Loucy (cell line): ENCODE results near the gene CNOT11.
A peak's percentile ranks its signal among the peaks of the same experiment; 100 is the strongest.

Experiments
- H2AFZ ChIP-seq: fragments of 200-600 bp; sonication (generic); 2 replicates; pipeline ENCODE4 v1.6.0; 2016; ENCODE audit warnings: antibody characterized with exemption, mild to moderate bottlenecking, low read length, moderate library complexity
- H3F3A ChIP-seq: fragments of 200-600 bp; 2 replicates; pipeline ENCODE4 v1.6.0; 2016; ENCODE audit warnings: antibody characterized with exemption, low read depth, mild to moderate bottlenecking
- H3K27me3 ChIP-seq: fragments of 200-600 bp; sonication (generic); 2 replicates; pipeline ENCODE4 v1.6.1; 2014; ENCODE audit warnings: low read length, mild to moderate bottlenecking; ENCODE audit not compliant: insufficient read depth, poor library complexity, severe bottlenecking
- H3K36me3 ChIP-seq: fragments of 200-600 bp; sonication (generic); 2 replicates; pipeline ENCODE4 v1.6.1; 2016; ENCODE audit warnings: low read length; ENCODE audit not compliant: insufficient read depth
- H3K4me1 ChIP-seq: fragments of 200-600 bp; sonication (generic); 2 replicates; pipeline ENCODE4 v1.5.1; 2014; ENCODE audit warnings: low read length, mild to moderate bottlenecking; ENCODE audit not compliant: insufficient read depth, poor library complexity, severe bottlenecking
- H3K4me2 ChIP-seq: fragments of 200-600 bp; sonication (generic); 2 replicates; pipeline ENCODE4 v1.6.0; 2014; ENCODE audit warnings: antibody characterized with exemption, low read length, low read depth, mild to moderate bottlenecking; ENCODE audit not compliant: poor library complexity, severe bottlenecking
- H3K4me3 ChIP-seq: fragments of 200-600 bp; sonication (generic); 2 replicates; pipeline ENCODE4 v1.5.1; 2014; ENCODE audit warnings: low read length, mild to moderate bottlenecking, mixed read lengths; ENCODE audit not compliant: poor library complexity, severe bottlenecking
- H3K79me2 ChIP-seq: fragments of 200-600 bp; sonication (generic); 2 replicates; pipeline ENCODE4 v1.6.1; 2014; ENCODE audit warnings: low read length; ENCODE audit not compliant: insufficient read depth
- H3K9ac ChIP-seq: fragments of 200-600 bp; sonication (generic); 2 replicates; pipeline ENCODE4 v1.6.0; 2014; ENCODE audit warnings: mild to moderate bottlenecking, low read depth, low read length, moderate library complexity; ENCODE audit not compliant: poor library complexity, severe bottlenecking
- H3K9me2 ChIP-seq: fragments of 200-600 bp; sonication (generic); replicated peaks from 2 replicates; pipeline ENCODE4 v1.6.1; 2016; ENCODE audit warnings: low read depth, low read length, mixed read lengths
- H3K9me3 ChIP-seq: fragments of 200-600 bp; sonication (generic); 2 replicates; pipeline ENCODE4 v1.6.1; 2014; ENCODE audit warnings: mild to moderate bottlenecking, antibody characterized with exemption, low read length, low read depth; ENCODE audit not compliant: insufficient read depth
- H4K20me1 ChIP-seq: fragments of 200-600 bp; sonication (generic); 2 replicates; pipeline ENCODE4 v1.6.0; 2014; ENCODE audit warnings: antibody characterized with exemption, low read length, mild to moderate bottlenecking; ENCODE audit not compliant: insufficient read depth, poor library complexity, severe bottlenecking
- CTCF ChIP-seq: fragments of 200-600 bp; sonication (generic); conservative IDR thresholded peaks from 2 replicates; pipeline ENCODE4 v1.5.1; 2014; ENCODE audit warnings: mild to moderate bottlenecking, antibody characterized with exemption, low read length
- EZH2phosphoT487 ChIP-seq: fragments of 200-600 bp; IDR thresholded peaks from 2 replicates; pipeline ENCODE4 v1.6.1; 2018; ENCODE audit warnings: antibody characterized with exemption, mild to moderate bottlenecking, moderate library complexity, borderline replicate concordance

The CNOT11 gene

DNA sequence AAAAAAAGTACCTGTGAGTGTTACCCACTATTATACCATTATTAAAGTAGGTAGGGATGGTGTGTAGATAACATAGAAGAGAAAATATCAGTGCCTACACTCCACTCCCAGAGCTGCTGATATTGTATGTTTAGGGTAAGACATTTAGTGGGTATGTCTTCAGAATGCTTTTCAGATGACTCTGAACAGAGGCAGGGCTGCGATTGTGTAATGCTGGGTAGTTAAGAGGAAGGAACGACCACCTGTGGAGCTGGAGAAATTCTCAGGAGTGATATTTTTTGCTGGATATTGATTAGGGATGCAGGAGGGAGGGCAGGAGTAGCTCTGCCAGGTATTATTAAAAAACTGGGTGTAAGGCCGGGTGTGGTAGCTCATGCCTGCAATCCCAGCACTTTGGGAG lies 2.8 kb downstream of the CNOT11 start:
- peaks cover 33% of the 10 kb centered on the region for H4K20me1 ChIP-seq
- peaks cover 64% of the 10 kb centered on the region for H3K79me2 ChIP-seq
- no peaks in the 10 kb centered on the region for H3K9me2 ChIP-seq
- H3F3A ChIP-seq: no peaks in the 10 kb centered on the region; the same call in 1 of the 2 replicates
- peak overlapping the region; percentile 59 for H3K4me3 ChIP-seq
- H3K36me3 ChIP-seq: peaks cover 15% of the 10 kb centered on the region; the same call in 1 of the 2 replicates
- H3K9me3 ChIP-seq: peaks cover 4% of the 10 kb centered on the region; the same call in 1 of the 2 replicates
- no peaks in the 10 kb centered on the region for H3K27me3 ChIP-seq
- peak overlapping the region; percentile 31 for H3K9ac ChIP-seq
- no peak overlapping the region for H2AFZ ChIP-seq
- peaks cover 26% of the 10 kb centered on the region for H3K4me1 ChIP-seq
- peak overlapping the region; percentile 93 for H3K4me2 ChIP-seq
- TF ChIP-seq EZH2phosphoT487 (no peak), CTCF (no peak)

DNA sequence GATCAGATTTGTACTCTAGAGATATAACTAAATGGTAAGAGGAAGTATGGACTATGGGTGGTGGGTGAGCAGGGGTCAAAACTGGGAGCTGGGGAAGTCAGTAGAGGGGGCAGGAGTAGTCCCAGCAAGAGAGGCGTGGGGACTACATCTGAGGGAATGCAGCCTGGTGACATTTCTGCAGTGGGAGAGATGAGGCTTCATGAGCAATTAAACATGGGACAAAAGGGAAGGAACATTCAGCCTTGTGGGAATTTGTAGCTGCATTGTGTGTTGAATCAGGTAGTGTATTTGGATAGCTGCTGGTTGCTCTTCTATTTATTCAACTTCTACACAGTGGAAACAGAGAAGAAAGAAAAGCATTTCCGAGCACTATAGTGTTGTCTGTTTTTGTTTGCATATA lies 3.6 kb downstream of the CNOT11 start:
- Histone ChIP-seq H3K4me3 (peak overlapping the region; percentile 59), H3K27me3 (no peaks in the 10 kb centered on the region), H4K20me1 (peaks cover 33% of the 10 kb centered on the region), H3K36me3 (peaks cover 16% of the 10 kb centered on the region; the same call in 1 of the 2 replicates), H3K9me2 (no peaks in the 10 kb centered on the region), H3K4me1 (peaks cover 30% of the 10 kb centered on the region), H3F3A (no peaks in the 10 kb centered on the region; the same call in 1 of the 2 replicates), H2AFZ (no peak overlapping the region), H3K9ac (peak overlapping the region; percentile 31), H3K9me3 (peaks cover 4% of the 10 kb centered on the region; the same call in 1 of the 2 replicates), H3K4me2 (peak overlapping the region; percentile 93), H3K79me2 (peaks cover 66% of the 10 kb centered on the region)
- no peak for TF ChIP-seq CTCF
- TF ChIP-seq EZH2phosphoT487: no peak

- Histone ChIP-seq H3K27me3 (no peaks in the 10 kb centered on the region), H3K4me2 (no peak overlapping the region), H4K20me1 (peaks cover 27% of the 10 kb centered on the region), H3K36me3 (peaks cover 34% of the 10 kb centered on the region; the same call in 1 of the 2 replicates), H3K9me3 (peaks cover 4% of the 10 kb centered on the region; the same call in 1 of the 2 replicates), H3K9me2 (no peaks in the 10 kb centered on the region), H3K4me3 (no peak overlapping the region), H3K4me1 (peaks cover 21% of the 10 kb centered on the region), H3F3A (no peaks in the 10 kb centered on the region; the same call in 1 of the 2 replicates), H3K79me2 (peaks cover 55% of the 10 kb centered on the region), H2AFZ (no peak overlapping the region), H3K9ac (no peak overlapping the region)
- no peak for TF ChIP-seq CTCF
- TF ChIP-seq EZH2phosphoT487: no peak
Observed at GRCh38 chr2:101258804-101259203, 6.1 kb downstream of the CNOT11 start.
